ENCODE data around the gene GSE1.

DNA sequence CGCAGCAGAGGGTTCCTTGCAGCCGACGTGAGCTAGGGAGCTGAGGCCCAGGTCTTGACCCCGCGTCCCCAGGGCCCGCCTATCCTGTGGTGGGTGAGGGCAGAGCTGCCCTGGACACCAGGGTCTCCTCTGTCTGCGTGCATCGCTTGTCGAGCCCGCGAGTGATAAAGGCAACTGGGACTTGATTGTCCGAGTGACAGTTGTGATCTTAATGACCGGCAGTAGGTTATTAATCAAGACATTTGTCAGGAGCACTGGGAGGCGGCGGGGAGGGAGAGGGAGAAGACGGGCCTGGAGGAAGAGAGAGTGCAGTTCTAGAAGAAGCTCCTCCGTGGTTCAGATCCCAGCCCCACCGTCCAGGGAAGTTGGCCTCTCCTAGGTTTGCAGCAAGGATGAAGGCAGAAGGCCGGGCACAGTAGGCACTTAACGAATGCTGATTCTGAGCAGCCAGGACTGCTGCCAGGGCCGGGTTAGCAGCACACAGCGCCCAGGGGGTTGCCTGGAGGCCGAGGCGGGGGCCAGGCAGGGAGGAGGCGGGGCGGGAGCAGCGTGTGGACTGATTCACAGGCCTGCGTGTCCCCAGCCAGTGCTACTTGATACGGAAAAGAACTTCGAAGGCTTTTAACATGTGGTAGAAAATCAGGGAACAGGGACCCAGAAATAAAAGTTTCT is 11.3 kb upstream of the GSE1 start:
- TF ChIP-seq, protein P1, sequence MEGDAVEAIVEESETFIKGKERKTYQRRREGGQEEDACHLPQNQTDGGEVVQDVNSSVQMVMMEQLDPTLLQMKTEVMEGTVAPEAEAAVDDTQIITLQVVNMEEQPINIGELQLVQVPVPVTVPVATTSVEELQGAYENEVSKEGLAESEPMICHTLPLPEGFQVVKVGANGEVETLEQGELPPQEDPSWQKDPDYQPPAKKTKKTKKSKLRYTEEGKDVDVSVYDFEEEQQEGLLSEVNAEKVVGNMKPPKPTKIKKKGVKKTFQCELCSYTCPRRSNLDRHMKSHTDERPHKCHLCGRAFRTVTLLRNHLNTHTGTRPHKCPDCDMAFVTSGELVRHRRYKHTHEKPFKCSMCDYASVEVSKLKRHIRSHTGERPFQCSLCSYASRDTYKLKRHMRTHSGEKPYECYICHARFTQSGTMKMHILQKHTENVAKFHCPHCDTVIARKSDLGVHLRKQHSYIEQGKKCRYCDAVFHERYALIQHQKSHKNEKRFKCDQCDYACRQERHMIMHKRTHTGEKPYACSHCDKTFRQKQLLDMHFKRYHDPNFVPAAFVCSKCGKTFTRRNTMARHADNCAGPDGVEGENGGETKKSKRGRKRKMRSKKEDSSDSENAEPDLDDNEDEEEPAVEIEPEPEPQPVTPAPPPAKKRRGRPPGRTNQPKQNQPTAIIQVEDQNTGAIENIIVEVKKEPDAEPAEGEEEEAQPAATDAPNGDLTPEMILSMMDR (IDR thresholded peaks at IDR 0.05) = no peak
- TF ChIP-seq POLR2A (IDR thresholded peaks at IDR 0.05) = no peak

All from right lobe of liver (tissue), 4 donors.